MCF 10A (cell line): ENCODE results near the gene MYH10. TPM values are rescaled to one million over a fixed set of nuclear protein-coding genes. Genes with fewer than 3 reads are reported as not detected.

Experiments
- BruUV-seq: library from RNA; stranded (reverse); fragments of 400-500 nt; replicated peaks from 2 replicates; lab custom pipeline; 2021; lab: Mats Ljungman, UMichigan
- CTCF ChIA-PET: fragments of 300-600 bp; sonication (Branson Sonifier 250); formaldehyde crosslinking; extraction: SDS; loops from one replicate; lab custom pipeline; 2021; ENCODE audit warnings: antibody characterized with exemption, inconsistent platforms; lab: Yijun Ruan, JAX
- POLR2A ChIA-PET: fragments of 300-600, 350-650 bp; sonication (Branson Sonifier 250); formaldehyde crosslinking; extraction: SDS; loops from one replicate; lab custom pipeline; 2020; ENCODE audit warnings: antibody characterized with exemption, inconsistent platforms; lab: Yijun Ruan, JAX
- DNase-seq: peaks from one replicate; pipeline ENCODE4 v3.0.0-alpha.2; 2018; ENCODE audit not compliant: unreplicated experiment
- H3K27ac Mint-ChIP-seq: one replicate; pipeline ENCODE4 v1.8.0; 2022; ENCODE audit warnings: mild to moderate bottlenecking, low read depth, mixed read lengths; ENCODE audit not compliant: unreplicated experiment
- H3K27me3 Mint-ChIP-seq: one replicate; pipeline ENCODE4 v1.8.0; 2022; ENCODE audit warnings: mixed read lengths; ENCODE audit not compliant: insufficient read depth, unreplicated experiment
- H3K36me3 Mint-ChIP-seq: one replicate; pipeline ENCODE4 v1.8.0; 2022; ENCODE audit warnings: mild to moderate bottlenecking, moderate library complexity, mixed read lengths; ENCODE audit not compliant: insufficient read depth, unreplicated experiment
- H3K4me1 Mint-ChIP-seq: one replicate; pipeline ENCODE4 v1.8.0; 2022; ENCODE audit warnings: mixed read lengths; ENCODE audit not compliant: insufficient read depth, unreplicated experiment
- H3K4me3 Mint-ChIP-seq: one replicate; pipeline ENCODE4 v1.8.0; 2022; ENCODE audit warnings: mild to moderate bottlenecking, moderate library complexity, mixed read lengths; ENCODE audit not compliant: unreplicated experiment
- H3K9me3 Mint-ChIP-seq: one replicate; pipeline ENCODE4 v1.8.0; 2022; ENCODE audit warnings: mixed read lengths; ENCODE audit not compliant: unreplicated experiment
- intact Hi-C: fragments of 100-400 bp; cut with micrococcal nuclease; formaldehyde crosslinking; loops from 2 replicates; pipeline ENCODE4 v1.14.1; 2022
- total RNA-seq: library from RNA; stranded (reverse); gene quantifications from 2 replicates; pipeline ENCODE4 v1.2.3, GENCODE V29; 2022
- TF ChIP-seq, protein P1 (sequence below): fragments of 200-600 bp; IDR thresholded peaks from one replicate; pipeline ENCODE4 v1.8.0; 2022; ENCODE audit warnings: antibody characterized with exemption, mild to moderate bottlenecking; ENCODE audit not compliant: unreplicated experiment

Gene MYH10
- total RNA-seq, 1 experiment from 2014 or later: 43.0 TPM

DNA sequence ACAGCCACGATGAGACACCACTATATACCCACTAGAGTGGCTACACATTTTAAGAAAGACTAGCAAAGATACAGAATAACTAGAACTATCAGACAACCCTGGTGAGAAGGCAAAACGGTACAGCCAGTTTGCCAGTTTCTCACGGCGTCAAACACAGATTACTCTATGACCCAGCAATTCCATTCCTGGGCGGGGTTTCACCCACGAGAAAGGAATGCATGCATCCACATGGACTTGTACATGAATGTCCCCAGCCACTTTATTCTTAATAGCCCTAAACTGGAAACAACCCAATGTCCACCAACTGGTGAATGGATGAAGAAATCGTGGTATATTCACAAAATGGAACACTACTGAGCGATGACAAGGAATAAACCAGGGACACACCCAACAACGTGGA is 74.5 kb downstream of the MYH10 start:
- Mint-ChIP-seq H3K9me3 (no peaks in the 10 kb centered on the region), H3K27me3 (no peaks in the 10 kb centered on the region), H3K4me1 (peaks cover 29% of the 10 kb centered on the region), H3K4me3 (no peak overlapping the region), H3K27ac (peak overlapping the region; percentile 81), H3K36me3 (peaks cover 18% of the 10 kb centered on the region)
- TF ChIP-seq, protein P1, sequence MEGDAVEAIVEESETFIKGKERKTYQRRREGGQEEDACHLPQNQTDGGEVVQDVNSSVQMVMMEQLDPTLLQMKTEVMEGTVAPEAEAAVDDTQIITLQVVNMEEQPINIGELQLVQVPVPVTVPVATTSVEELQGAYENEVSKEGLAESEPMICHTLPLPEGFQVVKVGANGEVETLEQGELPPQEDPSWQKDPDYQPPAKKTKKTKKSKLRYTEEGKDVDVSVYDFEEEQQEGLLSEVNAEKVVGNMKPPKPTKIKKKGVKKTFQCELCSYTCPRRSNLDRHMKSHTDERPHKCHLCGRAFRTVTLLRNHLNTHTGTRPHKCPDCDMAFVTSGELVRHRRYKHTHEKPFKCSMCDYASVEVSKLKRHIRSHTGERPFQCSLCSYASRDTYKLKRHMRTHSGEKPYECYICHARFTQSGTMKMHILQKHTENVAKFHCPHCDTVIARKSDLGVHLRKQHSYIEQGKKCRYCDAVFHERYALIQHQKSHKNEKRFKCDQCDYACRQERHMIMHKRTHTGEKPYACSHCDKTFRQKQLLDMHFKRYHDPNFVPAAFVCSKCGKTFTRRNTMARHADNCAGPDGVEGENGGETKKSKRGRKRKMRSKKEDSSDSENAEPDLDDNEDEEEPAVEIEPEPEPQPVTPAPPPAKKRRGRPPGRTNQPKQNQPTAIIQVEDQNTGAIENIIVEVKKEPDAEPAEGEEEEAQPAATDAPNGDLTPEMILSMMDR: no peak
- peak; percentile 45 for DNase-seq
- no TSS peak for BruUV-seq
- CTCF ChIA-PET: no interaction called here
- intact Hi-C loops: no loop called here
- POLR2A ChIA-PET: no interaction called here

DNA sequence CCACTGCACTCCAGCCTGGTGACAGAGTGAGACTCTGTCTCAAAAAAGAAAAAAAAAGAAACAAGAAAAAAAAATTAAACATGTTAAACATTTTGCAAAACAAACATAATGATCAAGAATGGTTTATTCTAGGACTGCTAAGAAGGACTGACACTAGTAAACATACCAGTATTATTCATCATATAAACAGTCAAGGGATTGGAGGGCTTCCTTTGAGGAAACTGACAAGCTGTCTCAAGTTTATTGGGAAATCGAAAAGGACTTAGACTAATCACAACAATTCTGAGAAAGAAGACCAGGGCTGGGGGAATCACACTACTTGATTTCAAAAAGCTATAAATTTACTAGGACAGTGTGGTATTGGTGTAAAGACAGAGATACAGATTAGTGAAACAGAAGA is 75.5 kb downstream of the MYH10 start:
- ChIA-PET CTCF (no interaction called here), POLR2A (no interaction called here)
- intact Hi-C loops: no loop called here
- Mint-ChIP-seq H3K9me3 (no peaks in the 10 kb centered on the region), H3K27ac (peak overlapping the region; percentile 81), H3K27me3 (no peaks in the 10 kb centered on the region), H3K4me3 (no peak overlapping the region), H3K36me3 (peaks cover 10% of the 10 kb centered on the region), H3K4me1 (peaks cover 29% of the 10 kb centered on the region)
- TF ChIP-seq, protein P1: no peak
- DNase-seq: peak; percentile 32
- BruUV-seq: no TSS peak

DNA sequence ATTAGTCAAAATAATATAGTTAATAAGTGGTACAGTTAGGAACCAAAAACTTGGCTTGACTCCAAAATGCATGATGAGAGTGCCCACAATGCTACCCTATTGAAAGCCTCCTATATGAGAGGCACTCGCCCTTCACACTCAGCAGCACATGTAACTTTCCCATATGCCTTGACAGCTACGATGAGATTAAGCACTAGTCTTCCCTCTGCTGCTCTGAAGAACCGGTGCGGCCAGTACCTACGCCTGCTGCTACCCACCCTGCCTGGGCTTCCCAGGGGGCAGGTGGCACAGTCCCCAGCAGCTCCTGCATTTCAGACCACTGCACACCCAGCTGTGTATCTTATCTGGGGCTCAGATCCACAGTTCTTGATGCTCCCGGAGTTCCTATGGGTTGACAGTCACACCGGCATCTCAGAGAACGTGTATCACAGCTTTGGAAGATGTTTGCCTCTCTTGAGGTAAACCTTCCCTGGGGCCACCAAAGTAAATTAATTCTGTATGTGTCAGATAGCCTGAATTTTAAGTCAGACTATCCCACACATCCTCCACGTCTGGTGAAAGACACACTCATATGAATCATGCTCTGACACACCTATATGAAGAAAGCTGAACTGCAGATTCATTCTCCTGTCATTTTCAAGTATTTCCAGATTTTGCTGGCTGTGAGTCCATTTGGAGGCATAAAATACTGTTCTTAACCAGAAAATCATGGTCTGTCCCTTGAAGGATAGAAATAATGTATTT is 77.8 kb downstream of the MYH10 start:
- POLR2A ChIA-PET: interaction anchor here (0.5 to 1.5 kb wide), 13 partner anchors 9 to 434 kb away, joined by 3 to 12 read pairs (median 4); partner anchors contain the start of genes MYH10 and RPL26
- Mint-ChIP-seq H3K36me3 (peaks cover 21% of the 10 kb centered on the region), H3K9me3 (no peaks in the 10 kb centered on the region), H3K27ac (peak overlapping the region; percentile 49), H3K4me3 (no peak overlapping the region), H3K4me1 (peaks cover 29% of the 10 kb centered on the region), H3K27me3 (no peaks in the 10 kb centered on the region)
- CTCF ChIA-PET: interaction anchor here (1.4 to 1.8 kb wide), 2 partner anchors 10 to 143 kb away, joined by 3 to 5 read pairs; no protein-coding TSS in a partner anchor
- intact Hi-C loops: no loop called here
- peak; percentile 53 for DNase-seq
- TF ChIP-seq, protein P1: no peak
- BruUV-seq: no TSS peak
